DOHH2 (cell line): ENCODE results near the gene ESYT2.

Source experiments
- CTCF ChIP-seq: fragments of 200-600 bp; sonication (generic); IDR thresholded peaks from one replicate; pipeline ENCODE4 v1.5.1; 2014; ENCODE audit warnings: antibody characterized with exemption, mild to moderate bottlenecking, low read depth, low read length; ENCODE audit not compliant: poor library complexity, severe bottlenecking
- EZH2phosphoT487 ChIP-seq: fragments of 200-600 bp; sonication (generic); IDR thresholded peaks from 2 replicates; pipeline ENCODE4 v1.6.1; 2017; ENCODE audit warnings: borderline replicate concordance, mild to moderate bottlenecking, antibody characterized with exemption, low read length, moderate library complexity, mixed read lengths

- no peak for TF ChIP-seq CTCF
- TF ChIP-seq EZH2phosphoT487, result no peak
Measured at GRCh38 chr7:158804335-158804734, 25.0 kb downstream of the ESYT2 start.
